Esophagus mucosa (tissue), 1 donor: ENCODE data around the gene SND1. TPM values are rescaled to one million over a fixed set of nuclear protein-coding genes. Genes with fewer than 3 reads are reported as not detected.
A peak's percentile ranks its signal among the peaks of the same experiment; 100 is the strongest.
"Not testable (repeated sequence)": the region's sequence is repeated elsewhere in the genome, so short reads cannot be mapped to it uniquely, and the experiment has no call there.

Source experiments
- ATAC-seq: fragments of 200-7000 bp; cut with Tn5 transposase; one replicate; pipeline ENCODE4 v1.9.1; 2020
- total RNA-seq: library from RNA; stranded (reverse); gene quantifications from one replicate; pipeline ENCODE4 v1.2.4, GENCODE V29; 2023
- donor health status: DM: yes; HTN: yes; CAD: no.

Gene SND1
- total RNA-seq, 1 donor from 2014 or later, result 115 TPM

DNA sequence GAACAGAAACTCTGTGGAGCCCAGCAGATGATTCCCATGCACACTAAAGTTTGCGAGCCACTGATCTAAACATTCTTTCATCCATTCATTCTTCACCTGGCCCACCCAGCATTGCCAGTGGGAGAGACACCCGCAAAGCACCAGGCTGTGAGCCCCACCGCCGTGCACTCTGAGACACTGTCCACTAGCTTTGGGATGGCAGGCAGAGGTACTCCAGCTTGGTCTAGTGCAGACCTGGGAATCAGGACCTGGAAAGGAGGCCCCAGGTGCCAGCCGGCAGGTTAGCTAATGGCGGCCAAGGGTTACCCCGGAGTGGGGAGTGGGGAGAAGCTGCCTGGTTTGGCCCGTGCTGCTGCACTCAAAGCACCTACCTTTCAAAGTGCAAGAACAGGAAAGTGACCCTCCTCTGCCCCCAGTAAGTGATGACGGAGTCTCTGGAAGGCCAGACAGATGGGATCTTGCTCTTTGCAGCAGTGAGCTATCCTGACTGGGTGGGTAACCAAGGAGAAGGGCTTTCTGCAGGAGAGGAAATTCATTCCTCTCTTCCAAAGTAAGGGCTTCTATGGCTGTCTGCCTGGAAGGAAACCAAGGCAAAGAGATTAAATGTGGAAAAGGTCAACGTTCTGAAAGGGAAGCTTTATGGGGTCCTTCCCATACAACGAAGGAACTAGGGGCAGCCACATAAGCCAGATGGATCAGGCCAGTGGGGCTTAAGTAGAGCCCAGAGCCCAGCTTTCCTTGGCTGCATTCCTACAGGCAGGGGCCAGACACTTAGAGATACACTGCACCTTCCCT is 453.4 kb downstream of the SND1 start:
- ATAC-seq, result no peak

DNA sequence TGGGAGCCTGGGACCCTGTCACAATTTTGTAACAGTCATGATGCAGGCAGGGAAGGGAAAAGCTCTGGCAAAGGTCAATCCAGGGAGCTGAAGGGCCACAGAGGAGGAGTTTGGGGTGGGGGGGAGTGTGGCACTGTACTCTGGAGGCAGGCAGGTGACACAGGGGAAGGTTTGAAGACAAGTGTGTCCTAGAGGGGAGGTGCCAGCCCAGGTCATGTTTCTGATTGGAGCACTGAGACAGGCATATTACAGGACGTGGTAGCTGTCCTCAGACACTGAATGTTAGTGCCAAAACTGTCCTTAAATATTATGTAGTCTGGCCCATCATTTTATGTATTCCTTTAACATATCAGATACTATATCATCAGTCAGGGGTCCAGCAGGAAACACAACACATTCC is 454.8 kb downstream of the SND1 start:
- ATAC-seq, result no peak

DNA sequence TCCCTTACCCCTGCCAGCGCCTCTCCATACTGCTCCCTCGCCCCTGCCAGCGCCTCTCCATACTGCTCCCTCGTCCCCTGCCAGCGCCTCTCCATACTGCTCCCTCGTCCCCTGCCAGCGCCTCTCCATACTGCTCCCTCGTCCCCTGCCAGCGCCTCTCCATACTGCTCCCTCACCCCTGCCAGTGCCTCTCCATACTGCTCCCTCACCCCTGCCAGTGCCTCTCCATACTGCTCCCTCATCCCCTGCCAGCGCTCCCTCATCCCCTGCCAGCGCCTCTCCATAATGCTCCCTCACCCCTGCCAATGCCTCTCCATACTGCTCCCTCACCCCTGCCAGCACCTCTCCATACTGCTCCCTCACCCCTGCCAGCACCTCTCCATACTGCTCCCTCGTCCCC is 455.5 kb downstream of the SND1 start:
- not testable (repeated sequence) for ATAC-seq

DNA sequence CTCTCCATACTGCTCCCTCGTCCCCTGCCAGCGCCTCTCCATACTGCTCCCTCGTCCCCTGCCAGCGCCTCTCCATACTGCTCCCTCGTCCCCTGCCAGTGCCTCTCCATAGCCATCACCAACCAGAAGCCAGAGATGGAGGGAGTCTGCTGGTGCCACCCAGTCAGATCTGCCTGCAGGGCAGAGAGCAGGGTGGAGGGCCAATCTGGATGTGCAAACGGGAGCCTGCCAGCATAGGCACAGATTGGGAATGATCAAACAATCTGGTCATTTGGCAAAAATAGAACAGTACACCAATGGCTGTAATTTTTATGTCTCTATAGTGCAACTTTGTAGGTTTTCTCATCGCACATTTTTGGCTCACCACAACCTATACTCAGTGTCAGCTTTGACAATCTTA is 456.1 kb downstream of the SND1 start:
- no peak for ATAC-seq

DNA sequence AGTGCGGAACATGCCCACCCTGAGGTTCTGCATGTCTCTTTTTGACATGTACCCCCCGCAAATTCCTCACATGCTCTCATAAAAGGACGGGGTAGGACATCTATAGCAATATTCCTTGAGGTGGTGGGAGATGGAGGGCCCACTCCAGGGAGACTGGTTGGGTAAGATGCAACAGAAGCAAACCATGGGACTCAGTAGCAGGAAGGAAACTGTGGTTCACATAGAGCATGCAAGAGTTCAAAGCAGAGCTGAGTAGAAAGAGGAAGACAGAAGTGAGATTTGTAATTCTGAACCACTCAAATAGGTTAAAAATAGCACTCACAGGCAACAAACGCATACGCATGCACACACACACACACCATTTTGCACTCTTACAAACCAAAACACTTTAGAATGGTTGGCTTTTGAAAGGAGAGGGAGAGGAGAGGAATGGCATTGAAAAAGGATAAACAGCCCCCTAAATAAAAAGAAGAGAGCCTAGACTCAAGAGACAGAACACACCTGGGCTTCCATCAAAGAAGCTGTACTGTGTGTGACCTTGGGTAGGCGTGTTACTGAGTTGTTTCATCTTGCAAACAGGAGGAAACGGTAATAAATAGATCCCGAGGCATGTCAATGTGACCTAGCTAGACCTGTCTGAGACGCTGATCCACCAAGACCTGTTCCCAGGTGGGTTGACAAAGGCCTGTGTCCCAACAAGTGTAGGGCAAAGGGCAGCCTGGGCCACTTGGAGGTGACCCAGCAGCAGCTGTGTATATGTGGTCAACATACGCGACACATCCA is 456.8 kb downstream of the SND1 start:
- peak; percentile 73 for ATAC-seq

DNA sequence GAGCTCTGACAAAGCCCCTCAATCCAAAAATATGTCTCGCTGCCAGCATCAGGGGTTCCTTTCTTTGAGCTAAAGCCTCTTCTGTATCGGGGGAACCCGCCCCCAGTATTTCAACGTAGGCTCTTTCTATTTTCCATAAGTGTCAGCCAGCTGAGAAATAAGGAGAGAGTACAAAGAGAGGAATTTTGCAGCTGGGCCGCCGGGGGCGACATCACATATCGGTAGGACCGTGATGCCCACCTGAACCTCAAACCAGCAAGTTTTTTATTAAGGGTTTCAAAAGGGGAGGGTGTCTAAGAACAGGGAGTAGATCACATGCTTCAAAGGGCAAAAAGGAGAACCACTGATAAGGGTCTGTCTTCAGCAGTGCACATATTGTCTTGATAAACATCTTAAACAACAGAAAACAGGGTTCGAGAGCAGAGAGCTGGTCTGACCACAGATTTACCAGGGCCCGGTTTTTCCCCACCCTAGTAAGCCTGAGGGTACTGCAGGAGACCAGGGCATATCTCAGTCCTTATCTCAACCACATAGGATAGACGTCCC is 457.5 kb downstream of the SND1 start:
- ATAC-seq, result not testable (repeated sequence)

DNA sequence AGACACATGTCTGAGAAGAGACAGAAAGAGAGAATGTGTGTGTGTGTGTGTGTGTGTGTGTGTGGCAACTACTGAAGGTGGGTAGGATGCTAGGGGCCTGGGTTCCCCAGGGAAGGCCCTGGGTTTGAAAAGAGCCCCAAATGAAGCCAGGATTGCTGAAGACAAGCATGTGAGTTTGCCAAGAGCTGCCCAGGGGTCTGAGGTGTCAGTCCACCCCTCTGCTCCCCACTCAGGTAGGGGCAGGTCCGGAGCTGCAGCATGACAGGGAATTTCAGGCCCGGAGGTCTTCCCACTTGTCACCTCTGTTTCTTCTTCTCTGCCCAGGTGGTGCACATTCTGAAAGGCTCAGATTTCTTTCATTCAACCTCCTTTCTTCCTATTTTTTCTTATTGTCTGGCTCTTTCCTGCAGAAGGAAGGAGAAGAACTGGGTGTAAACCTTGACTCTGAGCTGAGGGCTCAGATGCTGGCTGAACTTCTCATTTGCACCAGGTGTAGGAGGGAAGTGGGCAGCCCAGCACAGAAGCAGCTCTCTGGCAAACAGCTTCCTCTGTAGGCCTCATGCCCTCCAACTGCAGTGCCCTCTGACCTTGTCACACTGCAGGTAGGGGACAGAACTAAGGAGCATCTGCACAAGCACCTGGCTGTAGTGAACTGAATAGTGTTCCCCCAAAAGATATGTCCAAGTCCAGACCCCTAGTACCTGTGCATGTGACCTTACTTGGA is 458.8 kb downstream of the SND1 start:
- ATAC-seq, result no peak

DNA sequence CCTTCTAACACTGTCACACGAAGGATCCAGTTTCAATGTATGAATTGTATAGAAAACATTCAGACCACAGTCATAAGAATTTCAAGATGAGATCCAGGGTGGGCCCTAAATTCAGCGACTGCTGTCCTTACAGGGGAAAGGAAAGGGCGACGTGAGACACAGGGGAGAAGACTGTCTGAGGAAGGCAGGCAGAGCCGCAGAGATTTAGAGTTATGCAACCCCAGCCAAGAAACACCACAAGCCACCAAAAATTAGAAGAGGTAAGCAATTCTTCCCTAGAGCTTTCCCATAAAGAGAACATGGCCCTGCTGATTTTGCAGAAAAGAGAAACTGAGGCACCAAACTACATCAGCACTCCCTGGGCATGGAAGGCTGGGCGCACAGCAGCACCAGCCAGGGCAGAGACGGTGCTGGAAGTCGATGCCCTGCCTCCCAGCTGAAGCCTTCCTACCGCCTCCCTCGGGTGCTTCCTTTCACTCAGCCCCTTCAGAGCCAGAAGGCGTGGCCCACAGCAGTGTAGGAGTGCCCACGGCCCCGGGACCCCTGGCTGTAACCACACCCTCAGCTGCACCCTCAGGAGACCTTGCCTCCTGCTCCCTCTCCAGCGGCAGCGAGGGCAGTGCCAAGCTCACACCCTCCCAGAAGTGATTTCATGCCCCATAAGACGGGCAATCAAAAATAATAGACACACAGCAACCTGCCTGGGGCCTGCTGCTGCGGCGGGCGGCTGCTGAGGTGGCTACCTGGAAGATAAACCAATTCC is 460.2 kb downstream of the SND1 start:
- no peak for ATAC-seq

DNA sequence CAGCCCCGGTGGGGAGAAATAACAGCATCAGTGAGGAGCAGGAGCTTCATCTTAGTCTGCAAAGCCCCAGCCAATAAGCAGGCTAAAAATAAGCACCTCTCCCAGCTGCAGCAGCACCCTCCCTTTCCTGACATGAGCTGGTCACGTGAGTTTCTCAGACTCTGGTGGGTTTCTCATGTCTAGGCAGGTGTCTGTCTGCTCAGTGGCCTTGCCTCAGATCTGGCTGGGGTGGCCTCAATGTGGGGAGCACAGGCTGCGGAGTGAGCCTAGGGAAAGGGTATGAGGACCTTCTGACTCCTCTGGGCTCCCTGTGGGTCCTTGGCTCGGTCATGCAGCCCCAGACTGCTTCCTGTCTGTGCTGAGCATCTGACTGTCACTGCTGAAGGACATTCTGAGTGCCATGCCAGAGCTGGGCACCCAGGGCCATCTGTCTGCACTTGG is 460.8 kb downstream of the SND1 start:
- no peak for ATAC-seq

DNA sequence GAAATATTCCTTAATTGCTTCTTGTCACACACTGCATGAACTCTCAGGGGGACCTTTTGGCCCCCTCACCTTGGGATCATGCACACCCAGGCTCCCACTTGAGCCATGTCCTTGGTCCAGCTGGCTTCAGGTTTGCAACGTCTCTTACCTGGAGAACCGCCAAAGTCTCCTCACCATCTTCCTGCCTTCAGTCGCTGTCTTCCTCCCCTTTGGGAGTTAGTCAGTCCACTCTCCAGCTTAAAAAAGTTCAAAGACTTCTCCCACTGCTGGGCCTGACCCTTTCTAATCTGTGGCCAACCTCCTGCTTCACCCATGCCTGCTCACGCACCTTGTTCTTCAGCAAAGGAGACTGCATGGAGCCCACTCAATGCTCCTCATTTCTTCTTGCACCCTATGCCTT is 461.8 kb downstream of the SND1 start:
- no peak for ATAC-seq

DNA sequence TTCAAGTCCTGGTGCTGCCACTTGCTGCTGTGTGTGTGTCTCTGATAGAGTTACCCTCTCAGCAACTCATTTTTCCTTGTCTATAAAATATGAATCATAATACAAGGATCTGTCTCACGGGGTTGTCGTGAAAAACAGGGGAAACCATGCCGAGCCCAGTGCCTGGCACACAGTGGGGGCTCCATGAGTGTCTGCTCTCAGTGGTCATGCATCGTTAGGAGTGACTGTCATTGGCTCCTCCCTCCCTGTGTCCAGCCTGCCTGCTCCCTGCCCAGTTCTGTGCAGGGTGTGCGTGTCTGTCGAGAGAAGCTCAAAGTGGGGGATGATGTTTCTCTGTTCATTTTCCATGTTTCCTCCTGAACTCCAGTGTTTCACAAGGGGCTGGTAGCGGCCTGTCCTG is 462.8 kb downstream of the SND1 start:
- no peak for ATAC-seq

DNA sequence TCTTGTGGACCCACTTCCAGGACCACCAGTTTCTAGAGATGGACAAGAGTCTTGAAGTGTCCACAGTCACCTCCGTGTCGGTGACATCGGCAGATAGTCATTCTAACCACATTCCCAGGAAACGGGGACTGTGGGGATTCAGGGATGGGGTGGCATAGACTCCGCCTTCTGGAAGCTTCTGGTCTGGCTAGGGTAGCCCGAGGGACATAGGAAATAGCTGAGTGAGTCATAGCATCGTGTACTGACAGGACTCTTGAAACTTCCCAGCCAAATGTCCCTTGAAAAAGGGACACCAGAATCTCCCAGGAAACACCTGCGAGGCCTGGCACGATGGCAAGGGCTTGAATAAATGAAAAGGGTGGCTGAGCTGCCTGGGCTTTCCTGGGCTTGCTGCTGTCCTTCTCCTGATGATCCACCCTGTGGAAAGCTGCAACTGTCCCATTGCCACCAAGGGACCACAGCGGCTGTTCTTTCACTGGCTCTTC is 463.4 kb downstream of the SND1 start:
- peak; percentile 56 for ATAC-seq

DNA sequence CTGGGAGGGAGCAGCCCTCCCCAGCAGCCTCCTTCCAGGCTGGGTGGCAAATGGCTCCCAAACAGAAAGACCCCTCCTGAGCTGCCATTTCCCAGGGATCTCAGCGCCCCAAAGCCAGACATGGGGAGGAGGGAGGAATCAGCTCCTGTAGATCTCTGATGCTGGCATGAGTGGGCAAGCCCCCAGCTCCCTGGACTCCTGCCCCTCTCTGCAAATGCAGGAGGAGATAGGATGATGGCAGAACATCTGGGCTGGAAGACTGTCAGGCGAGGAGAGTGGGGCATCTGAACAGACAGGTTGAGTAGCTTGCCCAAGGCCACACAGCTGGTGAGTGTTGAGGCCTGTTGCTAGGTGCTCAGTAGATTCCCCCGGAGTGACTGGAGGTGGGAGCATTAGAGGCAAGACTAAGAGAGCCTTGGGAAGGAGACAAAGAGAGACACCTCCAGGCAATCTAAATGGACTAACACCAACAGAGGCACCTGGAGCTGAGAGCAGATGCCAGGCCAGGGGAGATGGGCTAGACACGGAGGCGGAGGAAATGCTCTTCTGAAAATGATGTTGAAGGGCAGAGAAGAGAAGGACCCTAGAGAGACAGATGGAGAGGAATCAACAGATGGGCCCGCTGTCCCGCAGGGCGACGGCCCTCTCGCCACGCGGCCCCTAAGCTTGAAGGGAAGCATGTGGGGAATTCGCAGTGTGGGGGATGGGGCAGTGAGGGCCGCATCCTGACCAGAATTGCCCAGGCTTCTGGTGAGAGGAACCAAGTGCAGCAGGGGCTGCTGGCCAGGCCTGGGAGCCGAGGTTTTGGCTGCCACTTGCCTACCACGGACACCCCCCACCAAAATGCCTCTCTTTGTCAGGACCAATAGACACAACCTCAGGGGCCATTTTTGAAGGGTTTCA is 464.1 kb downstream of the SND1 start:
- ATAC-seq, result no peak

DNA sequence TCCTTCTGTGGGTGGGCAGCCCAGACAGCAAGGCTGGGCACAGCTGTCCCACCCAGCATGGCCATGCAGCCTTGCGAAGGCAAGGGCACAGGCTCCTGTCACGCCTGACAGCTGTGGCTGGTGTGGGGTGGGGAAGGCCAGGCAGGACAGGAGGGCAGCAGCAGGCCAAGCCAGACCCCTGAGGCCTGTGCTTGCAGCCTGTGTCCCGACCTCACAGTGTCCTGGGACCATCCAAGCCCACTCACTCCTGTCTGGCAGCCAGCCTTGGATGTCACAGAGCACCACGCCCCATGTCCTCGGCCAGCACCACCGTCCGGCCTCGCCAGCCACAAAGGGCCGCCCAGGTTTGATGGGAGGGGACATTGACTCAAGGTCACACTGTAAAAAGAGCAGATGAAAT is 464.7 kb downstream of the SND1 start:
- no peak for ATAC-seq

DNA sequence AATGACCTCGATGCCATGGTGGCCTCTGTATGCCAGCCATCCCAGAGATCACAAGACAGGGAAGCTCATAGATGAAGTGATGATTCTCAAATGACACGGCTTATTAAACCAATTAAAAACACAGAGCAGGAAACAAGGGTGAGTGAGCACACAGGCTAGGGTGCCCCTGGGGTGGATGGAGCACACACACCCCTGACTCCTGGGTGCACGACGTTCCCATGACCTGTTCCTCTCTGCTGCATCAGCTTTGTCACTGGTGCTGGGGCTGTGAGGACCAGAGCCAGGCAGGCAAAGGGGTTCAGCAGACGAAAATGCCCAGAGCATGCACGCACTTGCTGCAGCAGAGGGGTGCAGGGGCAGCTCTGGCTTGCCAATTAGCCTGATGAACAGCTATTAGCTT is 465.7 kb downstream of the SND1 start:
- no peak for ATAC-seq

DNA sequence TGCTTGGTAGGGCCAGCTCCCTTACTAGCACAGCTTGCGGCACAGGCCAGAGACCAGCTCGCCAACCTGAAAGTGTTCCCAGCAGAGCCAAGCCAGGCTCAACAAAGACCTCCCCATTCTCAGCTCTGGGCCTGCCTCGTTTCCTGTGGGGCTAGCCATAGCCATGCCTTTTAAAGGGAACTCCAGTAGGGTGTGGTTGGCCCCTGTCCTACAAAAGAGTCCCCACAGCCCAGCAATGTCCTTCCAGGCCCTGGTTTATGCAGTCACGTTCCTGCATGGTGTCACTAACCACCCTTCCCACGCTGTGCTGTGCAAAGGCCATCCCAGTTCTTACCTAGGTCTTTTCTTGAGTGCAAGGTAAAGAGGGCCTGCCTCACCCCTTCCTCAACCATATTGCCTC is 467.0 kb downstream of the SND1 start:
- no peak for ATAC-seq

DNA sequence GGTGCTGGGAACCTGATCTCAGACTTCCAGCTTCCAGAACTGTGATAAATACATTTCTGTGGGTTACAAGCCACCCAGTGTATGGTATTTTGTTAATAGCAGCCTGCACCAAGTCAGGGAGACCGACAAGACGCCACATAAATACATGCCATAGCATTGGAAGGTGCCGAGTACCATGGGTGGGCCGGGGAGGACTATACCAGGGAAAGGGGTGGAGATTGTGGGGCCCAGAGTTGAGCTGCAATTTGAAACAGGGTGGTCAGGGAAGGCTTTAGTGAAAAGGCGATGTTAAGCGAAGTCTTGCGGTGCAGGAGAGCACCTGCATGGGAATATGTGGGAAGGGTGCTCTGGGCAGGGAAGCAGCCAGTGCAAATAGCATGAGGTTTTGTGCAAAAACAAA is 468.1 kb downstream of the SND1 start:
- ATAC-seq, result no peak

DNA sequence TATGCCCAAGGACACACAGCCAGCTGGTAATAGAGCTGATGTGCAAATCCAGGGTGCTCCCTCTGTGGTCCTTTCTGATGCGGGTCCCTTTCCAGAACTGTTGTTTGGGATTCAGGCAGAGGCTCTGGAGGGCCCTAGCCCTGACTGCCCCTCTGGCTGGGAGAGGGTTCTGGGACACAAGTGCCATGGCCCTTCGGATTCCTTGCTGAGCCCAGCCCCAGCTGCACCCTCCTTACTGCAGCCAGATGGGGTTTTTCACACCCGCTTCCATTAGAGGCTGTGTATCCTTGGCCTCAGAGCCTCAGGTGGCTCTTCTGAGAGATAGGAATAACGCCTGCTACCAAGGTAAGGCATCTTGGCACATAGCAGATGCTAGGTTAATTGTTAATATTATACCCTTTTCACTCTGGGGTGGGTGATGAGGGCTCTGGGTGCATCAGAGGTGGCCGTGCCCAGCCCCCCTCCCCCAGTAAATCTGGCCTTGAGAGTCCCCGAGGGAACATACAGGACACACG is 469.0 kb downstream of the SND1 start:
- no peak for ATAC-seq

DNA sequence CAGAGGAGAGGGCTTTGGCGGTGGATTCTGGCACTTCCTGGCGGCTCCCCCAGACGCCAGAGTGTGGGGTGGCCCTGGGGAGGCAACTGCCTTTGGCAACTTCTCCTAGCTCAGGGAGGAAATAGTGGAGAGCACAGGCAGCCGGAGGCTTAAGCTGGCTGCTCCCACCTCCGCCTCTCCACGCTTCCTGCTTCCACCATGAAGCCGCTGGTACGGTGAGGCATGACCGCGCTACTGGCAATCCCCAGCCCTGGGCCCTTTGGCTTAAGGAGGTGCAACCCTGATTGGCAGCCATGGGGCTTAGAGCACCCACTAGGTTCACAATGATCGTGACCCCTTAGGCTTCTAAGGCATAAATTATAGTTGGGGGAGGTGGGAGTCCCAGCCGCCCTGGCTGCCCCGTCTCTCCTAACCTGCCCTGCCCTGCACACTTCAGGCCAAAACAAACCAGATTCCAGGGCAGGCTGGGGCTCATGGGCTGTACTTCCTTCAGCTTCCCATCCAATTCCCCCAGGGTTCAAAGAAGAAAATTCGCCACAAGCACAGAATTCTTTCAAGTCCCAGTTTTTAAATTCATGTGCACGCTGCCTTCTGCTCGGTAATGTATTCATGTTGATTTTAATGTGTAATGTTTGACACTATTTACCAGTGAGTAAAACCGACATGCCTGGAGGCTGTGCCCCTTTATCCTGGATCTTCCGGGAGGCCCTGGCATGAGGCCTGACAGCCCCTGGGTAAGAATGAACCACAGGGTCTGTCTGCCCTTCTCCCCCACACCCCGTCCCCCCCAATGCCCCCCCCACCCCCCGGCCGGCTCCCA is 469.9 kb downstream of the SND1 start:
- ATAC-seq, result peak; percentile 74
